NCI-H460 (cell line): ENCODE data around the gene ZNF385C. TPM values are rescaled to one million over a fixed set of nuclear protein-coding genes. Genes with fewer than 3 reads are reported as not detected.
"Not testable (repeated sequence)": the region's sequence is repeated elsewhere in the genome, so short reads cannot be mapped to it uniquely, and the experiment has no call there.

ENCODE experiments used
- DNase-seq: peaks from one replicate; pipeline ENCODE4 v3.0.0-alpha.2; 2016; ENCODE audit warnings: low read depth; ENCODE audit errors: extremely low read depth
- polyA plus RNA-seq: library from polyadenylated mRNA; depleted of rRNA; stranded (reverse); fragments of >200 nt; gene quantifications from 2 replicates; pipeline ENCODE4 v1.2.3, GENCODE V29; 2014; cell fraction: nucleus; rRNA removed
- total RNA-seq: library from RNA; depleted of rRNA; stranded (reverse); fragments of >200 nt; shearing (Covaris generic); gene quantifications from 2 replicates; pipeline ENCODE4 v1.2.3, GENCODE V29; 2014; rRNA removed

The ZNF385C gene, protein sequence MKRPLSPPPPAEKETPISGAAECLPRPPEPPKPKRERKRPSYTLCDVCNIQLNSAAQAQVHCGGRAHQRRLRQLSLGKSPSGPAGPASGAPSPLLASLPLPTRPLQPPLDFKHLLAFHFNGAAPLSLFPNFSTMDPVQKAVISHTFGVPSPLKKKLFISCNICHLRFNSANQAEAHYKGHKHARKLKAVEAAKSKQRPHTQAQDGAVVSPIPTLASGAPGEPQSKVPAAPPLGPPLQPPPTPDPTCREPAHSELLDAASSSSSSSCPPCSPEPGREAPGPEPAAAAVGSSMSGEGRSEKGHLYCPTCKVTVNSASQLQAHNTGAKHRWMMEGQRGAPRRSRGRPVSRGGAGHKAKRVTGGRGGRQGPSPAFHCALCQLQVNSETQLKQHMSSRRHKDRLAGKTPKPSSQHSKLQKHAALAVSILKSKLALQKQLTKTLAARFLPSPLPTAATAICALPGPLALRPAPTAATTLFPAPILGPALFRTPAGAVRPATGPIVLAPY
- total RNA-seq, result 0.10 and 0.20 TPM in 2 replicates
- polyA plus RNA-seq, result not detected in 2 replicates

- no peak for DNase-seq
Measured at GRCh38 chr17:42097691-42098631, at the start of gene ZNF385C. Gene ZNF385C, minus strand, starts transcription at chr17:42098473. Its CDS starts 35,417 bp downstream, at chr17:42063056.

GRCh38 chr17:42146911-42147607, 48.8 kb upstream of the ZNF385C start:
- no peak for DNase-seq

GRCh38 chr17:42143138-42143537, 44.9 kb upstream of the ZNF385C start:
- DNase-seq, result not testable (repeated sequence)

DNA sequence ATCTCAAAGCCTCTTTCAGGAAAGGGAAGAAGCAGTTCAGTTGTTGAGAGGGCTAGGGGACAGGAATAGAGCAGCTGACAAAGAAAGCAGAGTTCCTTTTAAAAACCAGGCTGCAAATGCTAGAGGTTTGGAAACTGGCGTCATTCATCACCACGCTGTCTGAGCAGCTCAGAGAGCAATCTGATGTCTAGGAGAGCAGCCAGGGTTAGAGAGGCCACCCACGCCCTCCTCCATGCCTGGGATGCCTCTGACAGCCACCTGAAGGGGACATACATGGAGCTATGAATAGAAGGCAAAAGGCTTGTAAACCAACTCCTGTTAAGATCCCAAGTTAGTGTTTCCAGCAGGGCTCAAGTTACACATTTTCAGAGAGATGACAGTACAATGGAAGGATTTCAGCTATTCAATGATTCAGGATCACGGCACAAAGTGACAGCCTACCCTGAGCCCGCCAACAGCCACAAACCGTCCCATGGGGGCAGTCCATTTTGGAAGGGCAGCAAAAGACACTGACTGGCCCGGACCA, 44.2 kb upstream of the ZNF385C start:
- no peak for DNase-seq

DNA sequence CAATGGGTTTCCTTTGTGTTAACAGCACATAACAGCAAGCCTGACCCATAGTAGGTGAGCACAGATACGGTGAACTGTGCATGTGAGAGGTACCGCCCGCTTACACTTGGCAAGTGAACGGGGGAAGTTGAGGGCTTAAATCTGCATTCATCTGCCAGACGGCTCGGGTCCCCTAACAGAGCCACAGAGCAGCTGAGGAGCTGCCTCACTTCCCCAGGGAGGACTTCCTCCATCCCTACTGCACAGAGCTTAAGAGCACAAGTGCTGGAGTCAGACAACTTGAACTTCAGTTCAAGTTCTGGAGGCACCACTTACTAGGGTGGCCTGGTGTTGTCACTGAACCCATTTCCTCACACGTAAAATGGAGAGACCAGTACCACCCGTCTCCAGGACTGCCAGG, 43.1 kb upstream of the ZNF385C start:
- DNase-seq, result no peak

DNA sequence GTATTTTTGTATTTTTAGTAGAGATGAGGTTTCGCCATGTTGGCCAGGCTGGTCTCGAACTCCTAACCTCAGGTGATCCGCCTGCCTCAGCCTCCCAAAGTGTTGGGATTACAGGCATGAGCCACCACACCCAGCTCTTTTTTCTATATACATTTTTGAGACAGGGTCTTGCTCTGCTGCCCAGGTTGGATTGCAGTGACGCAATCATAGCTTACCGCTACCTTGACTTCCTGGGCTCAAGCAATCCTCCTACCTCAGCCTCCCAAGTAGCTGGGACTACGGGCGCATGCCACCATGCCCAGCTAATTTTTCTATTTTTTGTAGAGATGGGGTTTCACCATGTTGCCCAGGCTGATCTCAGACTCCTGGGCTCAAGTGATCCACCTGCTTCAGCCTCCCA, 42.4 kb upstream of the ZNF385C start:
- DNase-seq, result not testable (repeated sequence)

DNA sequence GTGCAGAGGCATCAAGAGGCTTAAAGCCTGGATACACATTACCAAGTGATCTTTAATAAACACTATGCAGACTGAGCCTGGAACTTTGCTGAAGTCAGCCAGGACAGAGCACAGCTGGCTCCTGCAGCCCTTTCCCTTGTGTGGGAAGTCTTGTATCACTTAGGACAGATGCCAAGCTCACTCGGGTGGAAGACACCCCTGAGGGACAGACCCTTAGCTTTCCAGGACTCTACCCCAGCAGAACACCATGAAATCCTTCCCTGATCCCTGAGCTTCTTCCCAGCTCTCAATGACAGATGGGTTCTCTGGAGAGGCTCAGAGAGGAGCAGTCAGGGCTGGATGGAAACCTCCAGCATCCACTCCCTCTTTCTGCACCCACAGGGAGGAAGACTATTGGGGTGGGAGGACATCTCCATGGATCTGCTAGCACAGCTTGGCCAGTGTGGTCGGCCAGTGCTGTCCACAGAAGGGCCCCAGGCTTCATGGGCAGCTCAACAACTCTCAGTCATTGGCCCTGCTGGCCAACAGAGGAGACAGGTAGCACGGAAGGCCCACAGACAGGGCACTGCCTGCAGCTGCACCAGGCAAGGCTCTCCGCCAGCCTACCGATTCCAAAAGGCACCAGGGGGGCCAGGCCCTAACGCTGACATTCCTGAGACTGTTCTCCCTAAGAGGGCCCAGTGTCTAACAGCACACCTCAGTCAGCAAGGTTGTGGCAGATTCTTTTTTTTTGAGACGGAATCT, 40.6 kb upstream of the ZNF385C start:
- no peak for DNase-seq

DNA sequence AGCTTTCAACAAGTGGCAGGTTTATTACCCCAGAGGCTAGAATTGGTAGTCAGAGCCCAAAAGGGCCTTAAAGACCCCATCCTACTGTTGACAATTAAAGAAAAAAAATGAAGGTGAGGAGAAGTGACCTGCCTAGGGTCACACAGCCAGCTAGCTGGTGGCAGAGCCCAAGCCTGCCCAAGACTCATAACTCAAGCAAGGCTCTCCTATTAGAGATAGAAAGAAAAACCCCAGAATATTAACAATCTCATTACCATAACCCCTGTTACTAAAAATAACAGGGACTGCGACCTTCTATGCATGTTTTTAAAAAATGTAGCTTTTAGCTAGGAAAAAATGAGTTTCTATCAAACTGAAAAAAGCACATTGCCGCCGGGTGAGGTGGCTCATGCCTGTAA, 38.4 kb upstream of the ZNF385C start:
- DNase-seq, result no peak

GRCh38 chr17:42135664-42136653, 37.7 kb upstream of the ZNF385C start:
- DNase-seq, result no peak

DNA sequence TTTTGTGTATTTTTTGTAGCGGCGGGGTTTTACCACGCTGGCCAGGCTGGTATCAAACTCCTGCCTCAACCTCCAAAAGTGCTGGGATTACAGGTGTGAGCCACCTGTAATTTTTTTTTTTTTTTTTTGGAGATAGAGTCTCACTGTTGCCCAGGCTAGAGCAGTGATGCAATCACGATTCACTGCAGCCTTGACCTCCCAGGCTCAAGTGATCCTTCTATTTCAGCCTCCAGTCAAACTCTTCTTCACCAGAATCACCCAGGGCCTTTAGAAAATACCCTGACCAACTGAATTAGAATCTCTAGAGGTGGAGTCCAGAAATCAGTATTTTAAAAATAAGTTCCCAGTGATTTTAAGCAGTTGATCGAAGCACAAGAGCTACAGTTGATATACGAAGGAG, 36.9 kb upstream of the ZNF385C start:
- DNase-seq, result no peak

DNA sequence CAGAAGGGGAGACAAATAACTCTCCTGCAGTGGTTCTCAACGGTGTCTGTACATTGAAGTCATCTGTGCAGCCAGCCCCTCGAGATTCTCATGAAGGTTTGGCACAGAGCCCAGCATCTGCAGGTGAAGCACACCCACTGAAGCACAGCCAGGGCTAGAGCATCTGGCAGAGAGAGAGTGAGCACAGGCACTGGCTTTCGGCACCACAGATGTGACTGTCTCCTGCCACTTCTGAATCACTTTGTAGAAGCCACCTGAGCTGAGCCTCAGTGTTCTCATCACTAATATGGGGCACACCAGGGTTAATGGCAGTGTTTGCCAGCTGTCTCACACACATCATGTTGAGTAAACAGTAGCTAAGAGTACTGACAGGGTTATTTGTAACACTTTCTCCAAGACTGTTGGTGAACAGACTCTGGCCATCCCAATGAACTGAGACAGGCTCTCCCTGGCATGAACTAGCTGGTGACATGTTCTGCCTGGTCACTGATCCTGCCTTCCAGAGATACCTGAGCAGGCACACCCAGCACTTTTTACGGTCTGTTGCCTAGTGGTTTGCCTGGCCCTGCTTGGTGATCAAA, 35.3 kb upstream of the ZNF385C start:
- no peak for DNase-seq

DNA sequence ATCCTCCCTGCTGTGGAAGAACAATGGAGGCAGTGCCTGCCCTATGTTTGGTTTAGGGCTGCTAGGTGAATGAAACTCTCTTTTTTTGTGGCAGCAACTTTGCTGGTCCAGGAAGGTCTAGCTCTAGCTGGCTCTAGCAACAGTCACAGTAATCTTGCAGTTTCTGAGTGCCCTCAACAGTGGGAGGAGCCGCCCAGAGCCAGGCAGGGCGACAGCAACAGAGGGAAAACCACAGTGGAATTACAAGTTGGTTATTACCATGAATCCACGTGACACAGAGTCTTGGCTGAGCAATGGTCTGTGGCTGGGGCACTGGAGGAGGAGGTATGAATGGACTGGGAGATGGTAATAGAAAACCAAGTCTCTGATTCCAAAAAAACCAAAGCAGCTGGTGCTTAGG, 34.7 kb upstream of the ZNF385C start:
- no peak for DNase-seq

GRCh38 chr17:42131981-42132432, 33.7 kb upstream of the ZNF385C start:
- DNase-seq, result no peak

DNA sequence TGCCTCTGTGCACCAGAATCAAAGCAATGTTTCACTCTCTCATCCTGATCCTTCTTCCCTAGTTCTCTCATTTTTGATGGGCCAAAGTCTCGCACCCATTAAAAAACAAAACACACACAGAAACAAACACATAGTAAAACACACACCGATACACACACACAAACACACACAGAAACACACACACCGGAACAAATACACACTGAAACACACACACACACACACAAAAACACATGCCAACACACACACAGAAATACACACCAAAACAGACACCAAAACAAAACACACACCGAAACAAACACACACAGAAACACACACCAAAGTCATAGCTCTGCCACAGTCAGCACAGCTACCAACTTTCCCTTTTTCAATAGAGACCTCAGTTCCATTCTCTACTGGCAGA, 33.0 kb upstream of the ZNF385C start:
- no peak for DNase-seq

DNA sequence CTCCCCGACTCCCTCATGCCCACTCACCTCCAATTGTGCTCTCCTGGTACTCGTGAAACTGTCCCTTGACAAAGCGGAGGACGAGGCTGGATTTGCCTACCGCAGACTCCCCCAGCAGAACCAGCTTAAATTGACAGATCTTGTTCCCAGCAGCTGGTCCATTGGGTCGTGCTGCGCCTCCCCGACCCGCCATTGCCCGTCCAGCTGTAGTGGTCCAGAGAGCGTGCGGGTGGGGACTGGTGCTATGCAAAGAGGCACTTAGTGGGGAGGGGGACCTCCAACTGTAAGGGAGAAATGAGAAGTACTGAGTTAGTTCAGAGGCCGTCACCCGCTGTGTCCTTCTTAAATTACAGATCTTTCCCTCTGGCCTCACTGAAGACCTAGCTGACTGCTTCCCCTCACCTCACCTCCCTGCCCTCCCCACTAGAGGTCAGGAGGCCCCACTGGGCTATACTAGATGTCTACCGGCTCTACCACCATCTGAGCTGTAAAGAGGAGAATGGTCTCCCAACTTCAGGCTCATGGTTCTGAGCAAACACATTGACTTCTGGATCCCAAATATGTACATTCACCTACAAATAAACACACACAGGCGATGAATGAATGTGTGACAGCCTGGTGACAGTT, 32.1 kb upstream of the ZNF385C start:
- DNase-seq, result no peak

GRCh38 chr17:42129109-42129837, 31.0 kb upstream of the ZNF385C start:
- DNase-seq, result no peak

GRCh38 chr17:42127414-42127813, 29.1 kb upstream of the ZNF385C start:
- DNase-seq, result no peak
